ENCODE data around the gene EXOC3L4.

Gene EXOC3L4

DNA sequence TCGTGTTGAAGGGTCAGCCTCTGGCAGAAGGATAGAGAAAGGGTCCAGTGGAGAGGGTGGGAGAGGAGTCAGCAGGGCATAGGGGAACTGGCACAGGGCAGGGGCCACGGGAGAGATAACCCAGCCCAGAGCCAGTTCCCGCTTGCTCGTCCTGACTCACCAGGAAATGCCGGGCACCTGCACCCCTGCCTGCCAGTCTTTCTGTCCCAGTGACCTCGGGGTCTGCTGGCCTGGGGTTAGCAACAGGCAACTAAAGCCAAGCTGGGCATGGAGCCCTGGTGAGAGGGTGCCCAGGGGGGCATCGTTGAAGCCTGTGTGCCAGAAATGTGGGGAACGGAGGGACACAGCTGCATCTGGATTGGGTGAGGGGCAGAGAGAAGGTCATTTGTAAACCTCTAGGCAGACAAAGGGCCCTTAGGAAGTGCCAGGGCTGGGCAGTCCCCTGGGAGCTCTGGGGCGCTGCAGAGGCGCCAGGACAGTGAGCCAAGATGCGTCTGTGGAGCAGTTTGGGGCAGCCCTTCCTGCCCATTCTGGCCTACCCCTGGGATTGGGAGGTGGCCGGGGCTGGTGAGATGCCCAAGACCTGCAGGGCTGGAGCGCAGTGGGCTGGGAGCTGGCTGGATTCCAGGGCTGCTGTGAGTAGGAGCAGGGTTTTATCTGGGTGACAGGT, 34.2 kb downstream of the EXOC3L4 start:
- H3K4me1 ChIP-seq, result peaks cover 21% of the 10 kb centered on the region
- H3K27me3 ChIP-seq, result peaks cover 3% of the 10 kb centered on the region; the same call in 1 of the 2 replicates
- H3K4me3 ChIP-seq (ENCODE audit: low read depth, low read length), result no peak overlapping the region
- DNase-seq, result no peak
- TF ChIP-seq CTCF (IDR thresholded peaks at IDR 0.05; ENCODE audit: low read depth, low read length), result no peak
- H3K36me3 ChIP-seq, result no peaks in the 10 kb centered on the region
- H3K9me3 ChIP-seq, result no peaks in the 10 kb centered on the region

- Histone ChIP-seq H3K4me1 (peaks cover 21% of the 10 kb centered on the region), H3K27me3 (peaks cover 3% of the 10 kb centered on the region; the same call in 1 of the 2 replicates), H3K4me3 (ENCODE audit: low read depth, low read length) (no peak overlapping the region), H3K36me3 (no peaks in the 10 kb centered on the region), H3K9me3 (no peaks in the 10 kb centered on the region)
- no peak for DNase-seq
- no peak for TF ChIP-seq CTCF (IDR thresholded peaks at IDR 0.05; ENCODE audit: low read depth, low read length)
Measured at GRCh38 chr14:103129301-103130016, 34.9 kb downstream of the EXOC3L4 start.

GRCh38 chr14:103130017-103130764, 35.7 kb downstream of the EXOC3L4 start:
- H3K4me3 ChIP-seq (ENCODE audit: low read depth, low read length), result no peak overlapping the region
- TF ChIP-seq CTCF (IDR thresholded peaks at IDR 0.05; ENCODE audit: low read depth, low read length), result no peak
- peaks cover 21% of the 10 kb centered on the region for H3K4me1 ChIP-seq
- no peaks in the 10 kb centered on the region for H3K9me3 ChIP-seq
- H3K27me3 ChIP-seq, result peaks cover 3% of the 10 kb centered on the region; the same call in 1 of the 2 replicates
- no peaks in the 10 kb centered on the region for H3K36me3 ChIP-seq
- DNase-seq, result no peak

- H3K4me1 ChIP-seq, result peaks cover 21% of the 10 kb centered on the region
- no peak for DNase-seq
- no peak overlapping the region for H3K4me3 ChIP-seq (ENCODE audit: low read depth, low read length)
- no peaks in the 10 kb centered on the region for H3K9me3 ChIP-seq
- no peaks in the 10 kb centered on the region for H3K36me3 ChIP-seq
- TF ChIP-seq CTCF (IDR thresholded peaks at IDR 0.05; ENCODE audit: low read depth, low read length), result no peak
- H3K27me3 ChIP-seq, result peaks cover 3% of the 10 kb centered on the region; the same call in 1 of the 2 replicates
Measured at GRCh38 chr14:103130965-103131364, 36.4 kb downstream of the EXOC3L4 start.

DNA sequence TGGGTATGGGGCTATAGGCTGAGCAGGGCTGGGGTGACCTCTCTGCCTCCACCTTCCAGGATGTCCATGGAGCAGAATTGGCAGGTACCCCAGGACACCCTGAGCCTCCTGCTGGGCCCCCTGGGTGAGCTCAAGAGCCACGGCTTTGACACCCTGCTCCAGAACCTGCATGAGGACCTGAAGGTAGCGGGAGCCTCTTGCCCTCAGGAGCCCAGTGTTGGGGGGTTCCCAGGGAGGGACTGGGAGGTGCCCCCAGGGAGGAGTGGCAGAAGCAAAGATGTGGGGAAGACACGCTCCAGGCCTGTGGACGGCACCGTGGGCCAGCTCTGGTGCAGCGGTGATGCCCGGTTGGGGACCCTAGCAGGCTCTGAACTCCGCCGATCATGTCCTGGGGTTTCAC, 37.1 kb downstream of the EXOC3L4 start:
- no peak for TF ChIP-seq CTCF (IDR thresholded peaks at IDR 0.05; ENCODE audit: low read depth, low read length)
- H3K4me3 ChIP-seq (ENCODE audit: low read depth, low read length), result no peak overlapping the region
- H3K27me3 ChIP-seq, result peaks cover 3% of the 10 kb centered on the region; the same call in 1 of the 2 replicates
- no peak for DNase-seq
- H3K4me1 ChIP-seq, result peaks cover 19% of the 10 kb centered on the region
- H3K9me3 ChIP-seq, result no peaks in the 10 kb centered on the region
- no peaks in the 10 kb centered on the region for H3K36me3 ChIP-seq

Data from BE2C (cell line).